ENCODE measurements around the gene DDX3X. TPM values are rescaled to one million over a fixed set of nuclear protein-coding genes. Genes with fewer than 3 reads are reported as not detected.
A peak's percentile ranks its signal among the peaks of the same experiment; 100 is the strongest.
"Not testable (repeated sequence)": the region's sequence is repeated elsewhere in the genome, so short reads cannot be mapped to it uniquely, and the experiment has no call there.

DDX3X gene
- total RNA-seq, result 100 to 1,000 TPM; 460 to 635 (median 497) TPM

DNA sequence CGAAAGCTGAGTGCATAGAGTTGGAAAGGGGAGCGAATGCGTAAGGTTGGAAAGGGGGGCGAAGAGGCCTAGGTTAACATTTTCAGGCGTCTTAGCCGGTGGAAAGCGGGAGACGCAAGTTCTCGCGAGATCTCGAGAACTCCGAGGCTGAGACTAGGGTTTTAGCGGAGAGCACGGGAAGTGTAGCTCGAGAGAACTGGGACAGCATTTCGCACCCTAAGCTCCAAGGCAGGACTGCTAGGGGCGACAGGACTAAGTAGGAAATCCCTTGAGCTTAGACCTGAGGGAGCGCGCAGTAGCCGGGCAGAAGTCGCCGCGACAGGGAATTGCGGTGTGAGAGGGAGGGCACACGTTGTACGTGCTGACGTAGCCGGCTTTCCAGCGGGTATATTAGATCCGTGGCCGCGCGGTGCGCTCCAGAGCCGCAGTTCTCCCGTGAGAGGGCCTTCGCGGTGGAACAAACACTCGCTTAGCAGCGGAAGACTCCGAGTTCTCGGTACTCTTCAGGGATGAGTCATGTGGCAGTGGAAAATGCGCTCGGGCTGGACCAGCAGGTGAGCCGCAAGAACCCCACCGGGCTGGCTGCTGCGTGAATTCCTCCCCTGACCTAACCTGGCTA is at the start of gene DDX3X:
Gene DDX3X, plus strand, starts transcription at position 419 of the 619 bp plus-strand sequence. Its CDS starts 91 bp downstream, at position 510.
- H3K4me3 Mint-ChIP-seq, result peak within 1 kb of the TSS; percentile 94
- DNase-seq (peak; percentile 92), ATAC-seq (peak; percentile 62 to 64)
- no peaks in the 10 kb centered on the region for H3K27me3 Mint-ChIP-seq (ENCODE audit: low read depth)
- H3K4me1 Mint-ChIP-seq (ENCODE audit: low read depth), result peaks cover 22% of the 10 kb centered on the region
- peaks cover 26% of the 10 kb centered on the region for H3K36me3 Mint-ChIP-seq (ENCODE audit: insufficient read depth)
- H3K9me3 Mint-ChIP-seq, result no peaks in the 10 kb centered on the region

DNA sequence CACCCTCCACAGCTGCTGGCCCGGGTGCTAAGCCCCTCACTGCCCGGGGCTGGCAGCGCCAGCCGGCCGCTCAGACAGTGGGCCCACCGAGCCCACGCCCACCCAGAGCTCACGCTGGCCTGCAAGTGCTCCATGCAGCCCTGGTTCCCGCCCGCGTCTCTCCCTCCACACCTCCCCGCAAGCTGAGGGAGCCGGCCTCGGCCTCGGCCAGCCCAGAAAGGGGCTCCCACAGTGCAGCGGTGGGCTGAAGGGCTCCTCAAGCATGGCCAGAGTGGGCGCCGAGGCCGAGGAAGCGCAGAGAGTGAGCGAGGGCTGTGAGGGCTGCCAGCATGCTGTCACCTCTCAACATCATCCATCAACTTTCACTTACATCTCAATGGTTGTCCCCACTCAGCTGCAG is 48.0 kb upstream of the DDX3X start:
- DNase-seq; H3K4me3 Mint-ChIP-seq; H3K4me1 Mint-ChIP-seq (ENCODE audit: low read depth); H3K36me3 Mint-ChIP-seq (ENCODE audit: insufficient read depth); H3K27me3 Mint-ChIP-seq (ENCODE audit: low read depth); H3K9me3 Mint-ChIP-seq; ATAC-seq: not testable (repeated sequence)

DNA sequence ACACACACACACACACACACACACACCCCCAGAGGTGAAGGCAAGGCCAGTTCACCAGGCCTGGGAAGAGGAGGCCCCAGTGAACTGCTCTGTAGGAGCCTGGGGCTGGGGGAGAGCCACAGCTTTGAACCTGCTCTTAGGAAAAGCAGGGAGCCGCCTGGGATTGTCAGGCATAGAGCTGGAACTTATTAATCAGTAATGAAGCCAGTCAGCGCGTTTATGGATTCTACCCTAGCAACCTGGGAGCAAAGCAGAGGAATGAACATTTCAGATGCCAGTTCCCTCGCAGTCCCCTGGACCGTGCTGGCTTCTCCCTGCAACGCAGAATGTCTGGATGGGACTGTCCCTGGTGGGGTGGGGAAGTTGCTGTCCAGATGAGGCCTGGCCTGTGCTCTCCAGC is 45.3 kb upstream of the DDX3X start:
- Mint-ChIP-seq H3K4me1 (ENCODE audit: low read depth) (no peaks in the 10 kb centered on the region), H3K36me3 (ENCODE audit: insufficient read depth) (no peaks in the 10 kb centered on the region), H3K4me3 (no peak overlapping the region), H3K9me3 (peaks cover 4% of the 10 kb centered on the region), H3K27me3 (ENCODE audit: low read depth) (no peaks in the 10 kb centered on the region)
- no peak for ATAC-seq
- no peak for DNase-seq

DNA sequence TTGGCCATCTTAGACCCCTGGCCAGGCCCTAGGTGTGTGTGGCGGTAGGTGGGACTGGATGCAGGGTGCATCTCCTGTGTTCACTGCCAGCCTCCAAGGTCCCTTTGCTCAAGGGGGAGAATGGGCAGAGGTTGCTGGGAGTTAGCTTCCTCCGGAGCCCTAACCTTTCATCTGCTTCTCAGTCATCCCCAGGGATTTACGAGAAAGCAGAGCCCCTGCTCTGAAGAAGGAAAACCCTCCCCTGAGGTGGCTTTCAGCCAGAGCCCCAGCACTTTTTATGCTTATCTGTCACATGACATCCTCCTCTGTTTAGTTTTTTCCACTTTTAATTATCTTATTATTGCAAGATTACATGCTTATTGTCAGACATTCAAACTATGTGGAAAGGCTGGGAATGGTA is 44.9 kb upstream of the DDX3X start:
- Mint-ChIP-seq H3K36me3 (ENCODE audit: insufficient read depth) (no peaks in the 10 kb centered on the region), H3K27me3 (ENCODE audit: low read depth) (no peaks in the 10 kb centered on the region), H3K4me1 (ENCODE audit: low read depth) (no peaks in the 10 kb centered on the region), H3K4me3 (no peak overlapping the region), H3K9me3 (peaks cover 4% of the 10 kb centered on the region)
- no peak for DNase-seq
- no peak for ATAC-seq

- ATAC-seq, result no peak
- H3K4me1 Mint-ChIP-seq (ENCODE audit: low read depth), result no peaks in the 10 kb centered on the region
Measured at GRCh38 chrX:41291309-41291708, 42.7 kb upstream of the DDX3X start.

GRCh38 chrX:41293269-41293668 is 40.7 kb upstream of the DDX3X start:
- Mint-ChIP-seq H3K27me3 (ENCODE audit: low read depth) (no peaks in the 10 kb centered on the region), H3K36me3 (ENCODE audit: insufficient read depth) (no peaks in the 10 kb centered on the region), H3K9me3 (peaks cover 4% of the 10 kb centered on the region), H3K4me3 (no peak overlapping the region), H3K4me1 (ENCODE audit: low read depth) (no peaks in the 10 kb centered on the region)
- peak in 1 of 2 donors; percentile 50 for ATAC-seq
- no peak for DNase-seq

More at GRCh38 chrX:41291309-41291708, 42.7 kb upstream of the DDX3X start:
- H3K9me3 Mint-ChIP-seq, result peaks cover 4% of the 10 kb centered on the region
- no peak for DNase-seq
- no peaks in the 10 kb centered on the region for H3K36me3 Mint-ChIP-seq (ENCODE audit: insufficient read depth)
- H3K4me3 Mint-ChIP-seq, result no peak overlapping the region
- H3K27me3 Mint-ChIP-seq (ENCODE audit: low read depth), result no peaks in the 10 kb centered on the region

DNA sequence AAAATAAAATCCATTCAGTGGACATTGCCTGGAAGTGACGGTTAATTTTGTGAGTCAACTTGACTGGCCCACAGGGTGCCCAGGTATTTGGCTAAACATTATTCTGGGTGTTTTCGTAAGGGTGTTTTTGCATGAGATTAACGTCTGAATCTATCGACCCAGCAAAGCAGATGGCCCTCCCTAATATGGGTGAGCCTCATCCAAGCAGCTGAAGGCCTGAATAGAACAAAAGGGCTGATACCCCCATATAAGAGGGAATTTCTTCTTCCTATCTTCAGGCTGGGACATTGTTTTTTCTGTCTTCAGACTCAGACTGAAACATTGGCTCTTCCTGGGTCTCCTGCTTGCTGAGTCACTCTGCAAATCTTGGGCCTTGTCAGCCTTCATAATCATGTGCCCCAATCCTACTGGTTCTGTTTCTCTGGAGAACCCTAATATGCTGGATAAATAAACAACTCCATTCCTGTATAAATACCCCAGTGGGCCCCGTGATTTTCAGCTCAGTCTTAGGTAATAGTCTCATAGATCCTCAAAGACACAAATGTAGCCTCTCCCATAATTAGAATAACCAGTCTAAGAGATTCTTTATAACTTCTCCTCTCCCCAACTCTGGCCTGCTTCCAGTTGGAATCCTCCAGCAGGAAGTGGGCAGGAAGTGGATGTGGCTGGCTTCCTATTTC is 33.1 kb upstream of the DDX3X start:
- DNase-seq (no peak), ATAC-seq (no peak)
- Mint-ChIP-seq H3K27me3 (ENCODE audit: low read depth) (peaks cover 2% of the 10 kb centered on the region), H3K9me3 (no peaks in the 10 kb centered on the region), H3K4me3 (no peak overlapping the region), H3K36me3 (ENCODE audit: insufficient read depth) (no peaks in the 10 kb centered on the region), H3K4me1 (ENCODE audit: low read depth) (no peaks in the 10 kb centered on the region)

GRCh38 chrX:41301438-41301824 is 32.5 kb upstream of the DDX3X start:
- H3K9me3 Mint-ChIP-seq, result no peaks in the 10 kb centered on the region
- peaks cover 2% of the 10 kb centered on the region for H3K27me3 Mint-ChIP-seq (ENCODE audit: low read depth)
- DNase-seq, result no peak
- H3K4me3 Mint-ChIP-seq, result no peak overlapping the region
- no peak for ATAC-seq
- H3K36me3 Mint-ChIP-seq (ENCODE audit: insufficient read depth), result no peaks in the 10 kb centered on the region
- H3K4me1 Mint-ChIP-seq (ENCODE audit: low read depth), result no peaks in the 10 kb centered on the region

- no peak for DNase-seq
- H3K4me3 Mint-ChIP-seq, result no peak overlapping the region
- no peak for ATAC-seq
- H3K36me3 Mint-ChIP-seq (ENCODE audit: insufficient read depth), result no peaks in the 10 kb centered on the region
- H3K9me3 Mint-ChIP-seq, result no peaks in the 10 kb centered on the region
- H3K27me3 Mint-ChIP-seq (ENCODE audit: low read depth), result peaks cover 2% of the 10 kb centered on the region
- H3K4me1 Mint-ChIP-seq (ENCODE audit: low read depth), result no peaks in the 10 kb centered on the region
Measured at GRCh38 chrX:41302370-41302769, 31.6 kb upstream of the DDX3X start.

- DNase-seq (no peak), ATAC-seq (no peak)
- Mint-ChIP-seq H3K4me3 (no peak overlapping the region), H3K9me3 (no peaks in the 10 kb centered on the region), H3K36me3 (ENCODE audit: insufficient read depth) (no peaks in the 10 kb centered on the region), H3K4me1 (ENCODE audit: low read depth) (no peaks in the 10 kb centered on the region), H3K27me3 (ENCODE audit: low read depth) (peaks cover 2% of the 10 kb centered on the region)
Measured at GRCh38 chrX:41303013-41303412, 30.9 kb upstream of the DDX3X start.

DNA sequence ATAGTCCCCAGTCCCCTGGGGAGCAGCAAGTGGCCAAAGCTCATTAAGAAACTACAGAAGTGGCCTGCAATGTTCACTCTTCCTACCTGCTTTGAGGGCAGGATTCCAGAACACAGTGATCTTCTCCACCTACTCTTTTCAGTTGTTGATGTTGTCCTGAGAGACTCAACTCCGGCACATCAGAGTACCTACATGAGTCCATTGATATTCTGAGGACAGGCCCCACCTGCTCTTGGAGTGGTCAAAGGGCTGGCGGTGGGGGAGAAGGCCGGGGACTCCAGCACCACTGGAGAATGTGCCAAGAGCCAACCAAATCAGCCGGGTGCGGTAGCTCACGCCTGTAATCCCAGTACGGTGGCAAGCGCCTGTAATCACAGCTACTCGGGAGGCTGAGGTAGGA is 29.8 kb upstream of the DDX3X start:
- no peak for ATAC-seq
- no peak for DNase-seq
- no peaks in the 10 kb centered on the region for H3K4me1 Mint-ChIP-seq (ENCODE audit: low read depth)
- H3K4me3 Mint-ChIP-seq, result no peak overlapping the region
- H3K9me3 Mint-ChIP-seq, result no peaks in the 10 kb centered on the region
- no peaks in the 10 kb centered on the region for H3K36me3 Mint-ChIP-seq (ENCODE audit: insufficient read depth)
- peaks cover 2% of the 10 kb centered on the region for H3K27me3 Mint-ChIP-seq (ENCODE audit: low read depth)

GRCh38 chrX:41308884-41309647 is 24.9 kb upstream of the DDX3X start:
- Mint-ChIP-seq H3K36me3 (ENCODE audit: insufficient read depth) (no peaks in the 10 kb centered on the region), H3K4me3 (no peak overlapping the region), H3K9me3 (no peaks in the 10 kb centered on the region), H3K27me3 (ENCODE audit: low read depth) (no peaks in the 10 kb centered on the region), H3K4me1 (ENCODE audit: low read depth) (no peaks in the 10 kb centered on the region)
- no peak for ATAC-seq
- no peak for DNase-seq

- no peak for DNase-seq
- peak in 1 of 2 donors; percentile 43 for ATAC-seq
- H3K27me3 Mint-ChIP-seq (ENCODE audit: low read depth), result no peaks in the 10 kb centered on the region
- H3K9me3 Mint-ChIP-seq, result no peaks in the 10 kb centered on the region
- no peaks in the 10 kb centered on the region for H3K4me1 Mint-ChIP-seq (ENCODE audit: low read depth)
- no peaks in the 10 kb centered on the region for H3K36me3 Mint-ChIP-seq (ENCODE audit: insufficient read depth)
- no peak overlapping the region for H3K4me3 Mint-ChIP-seq
Measured at GRCh38 chrX:41312786-41313185, 21.2 kb upstream of the DDX3X start.

DNA sequence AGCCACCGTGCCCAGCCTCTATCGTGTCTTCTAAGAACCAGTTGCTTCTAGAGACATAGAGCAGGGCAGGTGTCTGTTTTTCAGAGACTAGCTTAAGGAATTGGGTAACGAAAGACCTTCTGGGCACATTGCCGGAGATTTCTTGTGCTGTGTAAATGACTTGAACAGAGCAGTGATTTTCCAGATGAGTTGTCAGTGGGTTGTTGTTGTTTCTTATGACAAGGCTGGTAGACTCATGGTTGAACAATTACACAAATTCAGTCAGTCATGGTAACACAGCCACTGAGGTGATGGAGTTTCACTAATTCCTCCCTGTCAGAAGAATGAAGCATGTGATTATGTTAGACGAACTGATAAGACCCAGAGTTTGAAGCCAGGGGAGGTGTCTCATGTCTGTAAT is 20.5 kb upstream of the DDX3X start:
- DNase-seq (no peak), ATAC-seq (no peak)
- Mint-ChIP-seq H3K4me3 (no peak overlapping the region), H3K9me3 (no peaks in the 10 kb centered on the region), H3K36me3 (ENCODE audit: insufficient read depth) (no peaks in the 10 kb centered on the region), H3K4me1 (ENCODE audit: low read depth) (no peaks in the 10 kb centered on the region), H3K27me3 (ENCODE audit: low read depth) (no peaks in the 10 kb centered on the region)

- DNase-seq, result no peak
- no peaks in the 10 kb centered on the region for H3K27me3 Mint-ChIP-seq (ENCODE audit: low read depth)
- H3K4me3 Mint-ChIP-seq, result no peak overlapping the region
- H3K36me3 Mint-ChIP-seq (ENCODE audit: insufficient read depth), result no peaks in the 10 kb centered on the region
- no peak for ATAC-seq
- no peaks in the 10 kb centered on the region for H3K4me1 Mint-ChIP-seq (ENCODE audit: low read depth)
- no peaks in the 10 kb centered on the region for H3K9me3 Mint-ChIP-seq
Measured at GRCh38 chrX:41314204-41314603, 19.8 kb upstream of the DDX3X start.
